HCT116 (cell line): ENCODE measurements around the gene FOXL2.

Experiments used
- ATF3 ChIP-seq: IDR thresholded peaks from 2 replicates; pipeline ENCODE4 v1.6.1; 2012
- CTCF ChIP-seq, 3 experiments: fragments of 200-600 bp in 1 of 3; sonication (generic) in 1 of 3; IDR thresholded peaks in 2 of 3; conservative IDR thresholded peaks in 1 of 3; 2 replicates each; pipeline ENCODE4 v1.5.1; 2012 to 2017; ENCODE audit warnings: low read depth in 2 of 3, low read length in 2 of 3, antibody characterized with exemption in 1 of 3, borderline replicate concordance in 1 of 3, control low read depth in 1 of 3, mild to moderate bottlenecking in 1 of 3, mixed read lengths in 1 of 3, mixed run types in 1 of 3, moderate library complexity in 1 of 3; ENCODE audit not compliant: insufficient read depth in 1 of 3
- SIN3A ChIP-seq: IDR thresholded peaks from 2 replicates; pipeline ENCODE4 v1.6.1; 2012; ENCODE audit warnings: low read depth

- TF ChIP-seq ATF3: no peak
- no peak for TF ChIP-seq SIN3A
- TF ChIP-seq CTCF (IDR thresholded peaks at IDR 0.05 in 2 of 3, conservative IDR thresholded peaks at IDR 0.05 in 1 of 3; ENCODE audit: borderline replicate concordance in 1 of 3, insufficient read depth in 1 of 3, low read depth in 2 of 3, low read length in 2 of 3): no peak
Observed at GRCh38 chr3:138943724-138944653, 2.9 kb downstream of the FOXL2 start.
